Fibroblast of the aortic adventitia (primary cell): ENCODE data around the gene IGF2BP2. TPM values are rescaled to one million over a fixed set of nuclear protein-coding genes. Genes with fewer than 3 reads are reported as not detected.

Experiments
- DNase-seq: peaks from one replicate; pipeline ENCODE4 v3.0.0-alpha.2; 2010; ENCODE audit warnings: low read depth
- H3K4me3 ChIP-seq: 2 replicates; pipeline ENCODE4 v1.5.1; 2011; ENCODE audit warnings: low read depth, mild to moderate bottlenecking, control low read depth, low read length, moderate library complexity
- CTCF ChIP-seq: IDR thresholded peaks from 2 replicates; pipeline ENCODE4 v1.5.1; 2011; ENCODE audit warnings: mild to moderate bottlenecking, low read length, control low read depth, inconsistent platforms; ENCODE audit not compliant: insufficient read depth
- total RNA-seq: library from RNA; depleted of rRNA; stranded (reverse); fragments of >200 nt; gene quantifications from 2 replicates; pipeline ENCODE4 v1.2.3, GENCODE V29; 2012; ENCODE audit warnings: low replicate concordance

IGF2BP2 gene
- total RNA-seq, 1 donor: 40.1 TPM

- DNase-seq: peak; percentile 48
- no peak overlapping the region for H3K4me3 ChIP-seq
- no peak for TF ChIP-seq CTCF
Observed at GRCh38 chr3:185630182-185630622, 194.6 kb downstream of the IGF2BP2 start.

- TF ChIP-seq CTCF: no peak
- no peak for DNase-seq
- H3K4me3 ChIP-seq: no peak overlapping the region
Observed at GRCh38 chr3:185629554-185630181, 195.2 kb downstream of the IGF2BP2 start.

- TF ChIP-seq CTCF: no peak
Observed at GRCh38 chr3:185625784-185626183, 199.1 kb downstream of the IGF2BP2 start.

GRCh38 chr3:185623939-185624665 is 200.7 kb downstream of the IGF2BP2 start:
- H3K4me3 ChIP-seq: no peak overlapping the region
- no peak for TF ChIP-seq CTCF
- no peak for DNase-seq

More at GRCh38 chr3:185625784-185626183, 199.1 kb downstream of the IGF2BP2 start:
- no peak overlapping the region for H3K4me3 ChIP-seq
- DNase-seq: no peak

- no peak for TF ChIP-seq CTCF
- H3K4me3 ChIP-seq: no peak overlapping the region
- DNase-seq: no peak
Observed at GRCh38 chr3:185613016-185613415, 211.8 kb downstream of the IGF2BP2 start.

- no peak for TF ChIP-seq CTCF
- no peak for DNase-seq
- H3K4me3 ChIP-seq: no peak overlapping the region
Observed at GRCh38 chr3:185606196-185606595, 218.6 kb downstream of the IGF2BP2 start.
